GM19035 (cell line): ENCODE results near the gene RMDN3.

Source experiments
- ATAC-seq: cut with Tn5 transposase; IDR thresholded peaks from one replicate; pipeline ENCODE4 v1.9.1; 2021; ENCODE audit not compliant: unreplicated experiment

RMDN3 gene

GRCh38 chr15:40696228-40696627, 58.8 kb downstream of the RMDN3 start:
- no peak for ATAC-seq

- peak; percentile 42 for ATAC-seq
Observed at GRCh38 chr15:40695469-40695890, 59.6 kb downstream of the RMDN3 start.

- ATAC-seq, result peak; percentile 83
Observed at GRCh38 chr15:40694688-40695468, 60.2 kb downstream of the RMDN3 start, which contains the start of gene RAD51. RAD51 (plus strand) TSS chr15:40695174; CDS start chr15:40698759, 3,585 bp downstream.

GRCh38 chr15:40693904-40694687, 61.0 kb downstream of the RMDN3 start:
- ATAC-seq, result peak; percentile 22

- no peak for ATAC-seq
Observed at GRCh38 chr15:40691737-40692136, 63.3 kb downstream of the RMDN3 start.

GRCh38 chr15:40688932-40689799, 65.9 kb downstream of the RMDN3 start:
- no peak for ATAC-seq
